Activated naive CD4-positive, alpha-beta T cell treated with anti-CD3 and anti-CD28 coated beads, Interleukin-2, amount 10 ng/mL, durations not matched to agents 5 hours and 36 hours (primary cell): Measurements from ENCODE around the gene STARD3NL. TPM values are rescaled to one million over a fixed set of nuclear protein-coding genes. Genes with fewer than 3 reads are reported as not detected.

Experiments used
- total RNA-seq, 2 experiments: library from RNA; stranded (reverse); gene quantifications; one replicate each; pipeline ENCODE4 v1.2.3, GENCODE V29; 2021

The STARD3NL gene, protein sequence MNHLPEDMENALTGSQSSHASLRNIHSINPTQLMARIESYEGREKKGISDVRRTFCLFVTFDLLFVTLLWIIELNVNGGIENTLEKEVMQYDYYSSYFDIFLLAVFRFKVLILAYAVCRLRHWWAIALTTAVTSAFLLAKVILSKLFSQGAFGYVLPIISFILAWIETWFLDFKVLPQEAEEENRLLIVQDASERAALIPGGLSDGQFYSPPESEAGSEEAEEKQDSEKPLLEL
- total RNA-seq = 10 to 100 TPM; 15.9 to 16.9 TPM

DNA sequence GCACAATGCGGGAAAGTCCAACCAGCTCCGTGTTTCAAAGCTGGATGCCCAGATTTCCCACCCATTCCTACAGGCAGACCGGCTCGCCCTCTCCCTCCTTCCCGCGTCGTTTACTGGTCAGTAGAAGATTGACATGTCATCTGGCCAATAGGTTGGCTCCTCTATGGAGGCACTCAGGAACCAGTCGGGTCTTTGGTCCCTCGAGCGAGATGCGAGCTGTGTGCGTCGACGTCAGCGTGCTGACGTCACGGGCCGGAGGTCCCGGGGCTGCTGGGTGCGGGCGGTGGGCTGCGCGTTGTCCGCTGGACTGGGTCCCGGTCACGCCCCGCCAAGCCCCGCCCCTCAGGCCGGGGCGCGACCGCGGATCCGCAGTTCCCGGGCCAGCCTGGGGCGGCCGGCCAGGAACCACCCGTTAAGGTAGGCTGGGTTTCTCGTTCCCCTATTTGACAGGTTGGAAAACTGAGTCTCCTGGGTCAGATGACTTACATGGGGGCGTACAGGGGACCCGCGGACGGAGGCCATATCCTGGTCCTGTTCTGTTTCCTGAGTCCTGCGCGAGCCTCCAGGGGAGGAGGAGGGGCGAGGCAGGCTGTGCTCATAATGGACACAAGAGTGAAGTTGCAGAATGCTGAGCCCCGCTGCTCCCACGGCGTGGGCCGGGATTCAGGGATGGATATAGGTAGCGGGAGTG is at the start of gene STARD3NL:
STARD3NL (plus strand) TSS at position 242 of the 691 bp plus-strand sequence. CDS start 29,260 bp downstream, outside the sequence.

DNA sequence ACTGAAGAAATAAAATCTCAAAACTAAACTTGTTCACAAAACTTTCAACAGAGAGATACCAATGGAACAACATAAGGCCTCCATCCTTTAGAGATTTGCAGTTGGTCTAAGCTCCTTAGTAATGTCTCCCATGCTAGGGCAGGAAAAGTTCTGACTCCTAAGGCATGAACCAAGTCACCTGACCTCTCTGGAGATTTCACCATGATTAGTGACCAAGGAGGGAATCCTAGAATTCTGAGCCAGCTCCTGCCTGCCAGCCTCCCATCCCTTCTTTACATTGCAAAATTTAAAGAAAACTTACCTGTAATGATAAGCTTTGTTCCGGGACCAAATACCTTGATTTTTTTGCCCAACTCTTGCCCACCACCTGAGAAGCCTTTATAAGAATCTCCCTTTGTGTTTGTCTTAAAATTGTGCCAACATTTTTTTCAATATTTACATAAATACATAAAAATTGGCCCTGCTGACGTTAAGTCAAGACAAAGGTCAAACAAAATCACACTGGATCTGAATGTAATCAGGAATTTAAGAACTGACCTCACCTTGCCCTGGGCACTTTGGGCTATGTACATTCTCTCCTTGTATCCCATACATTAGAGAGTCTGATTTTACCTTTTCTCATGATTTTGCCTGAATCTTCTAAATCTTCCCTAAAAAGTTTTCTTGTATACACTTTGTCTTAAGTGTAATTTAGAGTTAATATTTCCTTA is 95.4 kb downstream of the STARD3NL start, which contains the start of gene TARP:
TARP (minus strand) TSS at position 351 of the 710 bp plus-strand sequence.

